GM23248 (cell line): Measurements from ENCODE around the gene CRISPLD2. TPM values are rescaled to one million over a fixed set of nuclear protein-coding genes. Genes with fewer than 3 reads are reported as not detected.

ENCODE experiments used
- DNase-seq: peaks from one replicate; pipeline ENCODE4 v3.0.0-alpha.2; 2015
- H2AFZ ChIP-seq: fragments of 200-600 bp; sonication (generic); 2 replicates; pipeline ENCODE4 v1.6.1; 2016; ENCODE audit warnings: antibody characterized with exemption
- H3F3A ChIP-seq: fragments of 200-600 bp; sonication (generic); 2 replicates; pipeline ENCODE4 v1.6.1; 2016; ENCODE audit warnings: mild to moderate bottlenecking, antibody characterized with exemption, mixed run types; ENCODE audit not compliant: insufficient read depth
- H3K27ac ChIP-seq: fragments of 200-600 bp; sonication (generic); 2 replicates; pipeline ENCODE4 v1.5.1; 2016; ENCODE audit warnings: mild to moderate bottlenecking
- H3K27me3 ChIP-seq: fragments of 200-600 bp; sonication (generic); replicated peaks from 2 replicates; pipeline ENCODE4 v1.6.1; 2016; ENCODE audit warnings: mild to moderate bottlenecking; ENCODE audit not compliant: insufficient read depth
- H3K36me3 ChIP-seq: fragments of 200-600 bp; sonication (generic); 2 replicates; pipeline ENCODE4 v1.6.1; 2016; ENCODE audit warnings: low read depth, mild to moderate bottlenecking
- H3K4me1 ChIP-seq: fragments of 200-600 bp; sonication (generic); 2 replicates; pipeline ENCODE4 v1.6.1; 2016; ENCODE audit warnings: mild to moderate bottlenecking; ENCODE audit not compliant: insufficient read depth
- H3K4me2 ChIP-seq: fragments of 200-600 bp; sonication (generic); one replicate; pipeline ENCODE4 v1.6.1; 2016; ENCODE audit warnings: mild to moderate bottlenecking; ENCODE audit not compliant: unreplicated experiment
- H3K4me3 ChIP-seq: fragments of 200-600 bp; sonication (generic); 2 replicates; pipeline ENCODE4 v1.5.1; 2016; ENCODE audit warnings: mild to moderate bottlenecking
- H3K79me2 ChIP-seq: fragments of 200-600 bp; sonication (generic); 2 replicates; pipeline ENCODE4 v1.6.1; 2016; ENCODE audit warnings: mild to moderate bottlenecking; ENCODE audit not compliant: insufficient read depth
- H3K9ac ChIP-seq: fragments of 200-600 bp; sonication (generic); 2 replicates; pipeline ENCODE4 v1.6.1; 2016; ENCODE audit warnings: mild to moderate bottlenecking
- H3K9me2 ChIP-seq: fragments of 200-600 bp; sonication (generic); 2 replicates; pipeline ENCODE4 v1.6.1; 2016; ENCODE audit warnings: mixed run types, mild to moderate bottlenecking, moderate library complexity; ENCODE audit not compliant: insufficient read depth
- H3K9me3 ChIP-seq: fragments of 200-600 bp; sonication (generic); one replicate; pipeline ENCODE4 v1.6.1; 2017; ENCODE audit warnings: low read depth
- H4K20me1 ChIP-seq: fragments of 200-600 bp; sonication (generic); 2 replicates; pipeline ENCODE4 v1.6.0; 2016; ENCODE audit not compliant: insufficient read depth
- EZH2 ChIP-seq: fragments of 200-600 bp; sonication (generic); IDR thresholded peaks from 2 replicates; pipeline ENCODE4 v1.6.1; 2018; ENCODE audit warnings: antibody characterized with exemption, mild to moderate bottlenecking; ENCODE audit not compliant: insufficient read depth, poor library complexity, severe bottlenecking
- EZH2phosphoT487 ChIP-seq: fragments of 200-600 bp; sonication (generic); IDR thresholded peaks from 2 replicates; pipeline ENCODE4 v1.6.1; 2018; ENCODE audit warnings: antibody characterized with exemption, moderate library complexity, mild to moderate bottlenecking, low read depth; ENCODE audit not compliant: insufficient read depth
- WGBS, 2 experiments: methylation state at CpG; one replicate each; pipeline ENCODE4 v1.1.6; 2015 to 2017; ENCODE audit warnings: low lambda C conversion rate in 2 of 2, low coverage in 1 of 2; ENCODE audit errors: missing lambda C conversion rate in 2 of 2; 5-methylcytosine and 5-hydroxymethylcytosine counted together
- in situ Hi-C: fragments of 300-500 bp; cut with MboI; formaldehyde crosslinking; loops from 2 replicates; pipeline ENCODE4 v1.15.0; 2020
- polyA plus RNA-seq: library from polyadenylated mRNA; unstranded; fragments of >200 nt; fragmentation: Nextera tagmentation; extraction: Ambion mirVana; gene quantifications from 2 replicates; pipeline ENCODE4 v1.2.1, GENCODE V29; 2016
- total RNA-seq: library from RNA; depleted of rRNA; stranded (reverse); fragments of >200 nt; shearing (Covaris generic); gene quantifications from 2 replicates; pipeline ENCODE4 v1.2.3, GENCODE V29; 2014

Gene CRISPLD2
- total and polyA plus RNA-seq, 2 experiments from 2014 or later: 21.5 to 36.3 TPM

DNA sequence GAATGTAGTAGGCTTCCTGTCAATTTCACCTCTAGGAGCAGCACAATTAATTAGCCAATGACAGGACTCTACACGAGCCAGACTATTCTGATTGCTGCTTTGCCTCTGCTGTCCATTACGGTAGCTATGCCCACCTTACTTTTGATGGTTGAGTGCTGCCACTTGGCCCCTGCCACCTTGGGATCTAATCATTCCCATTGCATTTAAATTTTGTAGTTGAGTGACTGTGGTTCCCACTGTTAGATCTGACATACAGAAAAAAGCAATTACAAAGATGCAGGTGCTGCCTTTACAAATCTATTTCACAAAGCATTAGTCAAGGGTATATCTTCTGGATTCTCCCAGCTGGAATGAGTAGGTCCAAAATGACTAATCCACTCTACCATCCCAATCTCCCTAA is 39.9 kb downstream of the CRISPLD2 start:
- in situ Hi-C loops: no loop called here
- H3K79me2 ChIP-seq: no peaks in the 10 kb centered on the region
- DNase-seq: no peak
- H3K4me1 ChIP-seq: no peaks in the 10 kb centered on the region
- WGBS, 2 experiments: 97 to 100% methylated on average over 2 of the region's 2 CpGs
- no peak for TF ChIP-seq EZH2
- no peak for TF ChIP-seq EZH2phosphoT487
- H3K27ac ChIP-seq: no peak overlapping the region
- no peaks in the 10 kb centered on the region for H4K20me1 ChIP-seq
- no peaks in the 10 kb centered on the region for H3F3A ChIP-seq
- no peaks in the 10 kb centered on the region for H3K27me3 ChIP-seq
- no peaks in the 10 kb centered on the region for H3K9me2 ChIP-seq
- no peak overlapping the region for H3K9ac ChIP-seq
- no peaks in the 10 kb centered on the region for H3K9me3 ChIP-seq
- H3K36me3 ChIP-seq: peaks cover 4% of the 10 kb centered on the region; the same call in 1 of the 2 replicates
- H2AFZ ChIP-seq: no peak overlapping the region
- H3K4me3 ChIP-seq: no peak overlapping the region
- H3K4me2 ChIP-seq: no peak overlapping the region

DNA sequence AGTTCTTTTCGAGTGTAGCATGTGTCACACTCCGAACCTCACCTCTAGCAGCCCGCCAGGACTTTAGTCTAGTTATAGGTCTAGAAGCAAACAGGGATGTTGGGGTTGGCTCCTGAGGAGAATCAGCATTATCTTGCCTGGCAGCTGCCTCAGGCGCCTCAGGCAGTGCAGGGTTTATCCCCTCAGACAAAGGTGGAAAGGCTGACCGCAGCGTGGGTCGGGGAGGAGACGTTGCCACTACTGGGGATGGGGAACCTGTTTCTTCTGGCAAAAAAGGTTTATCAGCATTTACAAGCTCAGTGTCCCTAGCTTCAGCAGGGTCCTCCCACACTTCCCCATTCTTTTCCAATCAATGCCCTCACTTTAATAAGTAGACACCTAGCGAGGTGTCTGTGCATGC is 40.6 kb downstream of the CRISPLD2 start:
- H3K9me3 ChIP-seq: no peaks in the 10 kb centered on the region
- no peak overlapping the region for H3K9ac ChIP-seq
- no peak overlapping the region for H3K4me3 ChIP-seq
- no peak for DNase-seq
- no peak overlapping the region for H3K4me2 ChIP-seq
- TF ChIP-seq EZH2: no peak
- no peak for TF ChIP-seq EZH2phosphoT487
- no peak overlapping the region for H3K27ac ChIP-seq
- no peaks in the 10 kb centered on the region for H3K9me2 ChIP-seq
- in situ Hi-C loops: no loop called here
- H3K4me1 ChIP-seq: no peaks in the 10 kb centered on the region
- no peaks in the 10 kb centered on the region for H3F3A ChIP-seq
- H3K79me2 ChIP-seq: no peaks in the 10 kb centered on the region
- no peaks in the 10 kb centered on the region for H3K27me3 ChIP-seq
- WGBS, 2 experiments: 97 to 99% methylated on average over 8 to 9 of the region's 9 CpGs
- H4K20me1 ChIP-seq: no peaks in the 10 kb centered on the region
- peaks cover 4% of the 10 kb centered on the region; the same call in 1 of the 2 replicates for H3K36me3 ChIP-seq
- no peak overlapping the region for H2AFZ ChIP-seq

DNA sequence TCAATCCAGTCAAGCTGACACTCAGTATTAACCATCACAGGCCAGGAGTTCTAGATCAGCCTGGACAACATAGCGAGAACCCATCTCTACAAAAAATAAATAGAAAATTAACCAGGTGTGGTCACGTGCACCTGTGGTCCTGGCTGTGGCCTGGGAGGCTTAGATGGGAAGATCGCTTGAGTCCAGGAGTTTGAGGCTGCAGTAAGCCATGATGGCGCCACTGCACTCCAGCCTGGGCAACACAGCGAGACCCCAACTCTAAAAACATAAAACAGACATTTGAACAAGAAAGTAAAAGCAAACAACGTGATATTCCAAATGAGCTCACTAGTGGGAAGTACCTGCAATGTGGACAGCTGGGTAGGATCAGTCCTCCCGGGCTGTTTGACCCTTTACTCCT is 41.9 kb downstream of the CRISPLD2 start:
- Histone ChIP-seq H3K27ac (no peak overlapping the region), H2AFZ (no peak overlapping the region), H3K27me3 (no peaks in the 10 kb centered on the region), H3K4me1 (no peaks in the 10 kb centered on the region), H3K9ac (no peak overlapping the region), H3K4me3 (no peak overlapping the region), H3K9me2 (no peaks in the 10 kb centered on the region), H3K79me2 (no peaks in the 10 kb centered on the region), H3F3A (no peaks in the 10 kb centered on the region), H3K4me2 (no peak overlapping the region), H4K20me1 (no peaks in the 10 kb centered on the region), H3K9me3 (no peaks in the 10 kb centered on the region), H3K36me3 (peaks cover 4% of the 10 kb centered on the region; the same call in 1 of the 2 replicates)
- in situ Hi-C loops: no loop called here
- TF ChIP-seq EZH2phosphoT487: no peak
- no peak for TF ChIP-seq EZH2
- no peak for DNase-seq
- WGBS, 2 experiments: 94 to 96% methylated on average over 7 of the region's 7 CpGs

DNA sequence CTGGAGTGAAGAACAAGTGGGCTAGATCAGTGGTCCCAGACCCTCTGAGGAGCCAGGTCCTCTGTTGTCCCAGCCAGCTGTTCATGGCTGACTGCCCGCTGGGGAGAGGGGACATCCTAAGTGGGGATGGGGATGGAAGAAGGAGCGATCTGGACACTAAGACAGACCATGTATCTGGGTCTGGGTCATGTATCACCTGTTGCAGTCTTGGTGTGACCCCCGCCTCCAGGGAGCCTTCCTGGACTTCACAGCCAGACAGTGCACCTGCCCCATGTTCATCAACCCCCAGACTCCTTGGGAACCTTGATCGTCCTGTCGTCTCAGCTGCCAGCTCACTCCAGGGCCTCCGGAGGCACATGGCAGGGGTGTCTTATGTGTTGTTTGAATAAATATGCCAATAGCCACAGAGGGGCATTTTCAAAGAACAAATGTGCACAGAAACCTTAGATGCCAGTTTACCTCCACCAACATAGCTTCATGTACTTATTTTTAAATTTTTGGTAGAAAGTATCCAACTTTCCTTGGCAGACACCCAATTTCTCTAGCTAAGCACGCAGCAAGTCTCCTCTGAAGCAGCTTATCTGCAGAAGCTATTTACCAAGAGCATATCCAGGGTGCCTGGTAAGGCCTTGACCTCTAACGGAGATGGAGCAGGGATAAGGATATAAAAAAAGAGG is 43.2 kb downstream of the CRISPLD2 start:
- TF ChIP-seq EZH2 (no peak), EZH2phosphoT487 (no peak)

More for the DNA sequence above, 43.2 kb downstream of the CRISPLD2 start:
- Histone ChIP-seq H3K9me3 (no peaks in the 10 kb centered on the region), H2AFZ (no peak overlapping the region), H3K27me3 (no peaks in the 10 kb centered on the region), H3K9me2 (no peaks in the 10 kb centered on the region), H3K9ac (no peak overlapping the region), H3K27ac (no peak overlapping the region), H3K4me3 (no peak overlapping the region), H3K4me2 (no peak overlapping the region), H3K79me2 (no peaks in the 10 kb centered on the region), H4K20me1 (no peaks in the 10 kb centered on the region), H3K4me1 (no peaks in the 10 kb centered on the region), H3F3A (no peaks in the 10 kb centered on the region), H3K36me3 (peaks cover 4% of the 10 kb centered on the region; the same call in 1 of the 2 replicates)
- no peak for DNase-seq
- WGBS, 2 experiments: 88 to 96% methylated on average over 7 to 8 of the region's 8 CpGs
- in situ Hi-C loops: no loop called here
